DMS79 treated with DMSO at 0.1 percent for 48 hours (cell line): ENCODE results near the gene ECT2.
A peak's percentile ranks its signal among the peaks of the same experiment; 100 is the strongest.
"Not testable (repeated sequence)": the region's sequence is repeated elsewhere in the genome, so short reads cannot be mapped to it uniquely, and the experiment has no call there.

ENCODE experiments used
- DNase-seq: peaks from one replicate; lab custom pipeline; 2025; lab: John Stamatoyannopoulos, UW

Gene ECT2

GRCh38 chr3:172856795-172857742 lies 106.5 kb downstream of the ECT2 start:
- DNase-seq: no peak

DNA sequence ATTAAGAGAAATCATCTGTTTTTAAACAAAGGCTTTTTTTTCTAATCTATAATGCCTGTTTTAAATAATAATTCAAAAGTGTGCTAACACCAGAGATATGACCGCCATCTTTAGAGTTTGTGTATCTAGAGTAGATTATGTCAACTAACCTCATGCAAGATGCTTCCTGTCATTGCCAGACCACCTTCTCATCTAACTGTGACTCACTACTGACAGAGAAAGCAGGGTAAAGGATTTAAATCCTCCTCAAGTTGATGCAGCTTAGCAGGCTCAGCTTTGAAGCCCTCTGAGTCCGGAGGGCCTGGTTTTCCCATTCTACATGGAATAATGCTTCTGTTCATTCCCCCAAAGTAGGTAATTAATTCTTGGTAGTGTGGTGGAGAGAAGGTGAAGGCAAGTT lies 108.5 kb downstream of the ECT2 start:
- no peak for DNase-seq

- DNase-seq: not testable (repeated sequence)
Observed at GRCh38 chr3:172866726-172867350, 116.3 kb downstream of the ECT2 start.

DNA sequence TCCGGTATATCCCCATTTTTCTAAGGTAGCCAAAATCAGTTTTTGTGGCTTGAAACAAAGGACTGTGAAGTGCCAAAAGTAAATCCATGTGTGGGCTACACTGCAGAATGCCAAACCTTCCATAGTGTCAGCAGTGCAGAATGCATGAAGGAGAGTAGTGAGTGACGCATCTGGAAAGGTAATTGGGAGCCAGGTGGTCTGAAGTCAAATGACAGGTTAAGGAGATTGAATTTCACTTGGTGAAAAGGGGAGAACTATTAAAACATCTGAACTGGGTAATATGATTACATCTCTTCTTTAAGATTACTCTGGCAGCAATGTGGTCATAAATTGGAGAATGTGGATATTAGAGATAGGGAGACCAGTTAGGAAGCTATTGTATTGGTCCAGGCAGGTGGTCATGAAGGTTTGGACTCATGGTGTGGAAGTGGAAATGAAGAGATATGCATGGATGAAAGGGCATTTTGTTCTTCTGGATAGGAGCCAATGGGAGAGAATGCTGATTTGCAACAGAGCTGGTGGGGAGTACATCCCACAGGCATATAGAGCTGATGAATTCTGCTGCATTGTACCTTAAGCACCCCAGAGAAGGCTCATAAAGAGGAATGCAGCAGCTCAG lies 118.2 kb downstream of the ECT2 start:
- peak; percentile 98 for DNase-seq

GRCh38 chr3:172869368-172869771 lies 118.8 kb downstream of the ECT2 start:
- DNase-seq: peak; percentile 90

GRCh38 chr3:172869784-172870518 lies 119.4 kb downstream of the ECT2 start:
- DNase-seq: no peak
